ENCODE results near the gene PAX9.

PAX9 gene

GRCh38 chr14:36724162-36724561 lies 62.5 kb downstream of the PAX9 start:
- no peak for DNase-seq (ENCODE audit: insufficient read length, low spot score)
- FAIRE-seq: no peak

GRCh38 chr14:36726128-36726527 lies 64.5 kb downstream of the PAX9 start:
- DNase-seq (ENCODE audit: insufficient read length, low spot score) (no peak), FAIRE-seq (no peak)

Measured in HTR-8/SVneo (cell line).